Measurements from ENCODE around the gene PACRG. TPM values are rescaled to one million over a fixed set of nuclear protein-coding genes. Genes with fewer than 3 reads are reported as not detected.

The PACRG gene
- total RNA-seq, 4 donors from 2014 or later, result 0.29 to 1.6 (median 0.61) TPM

DNA sequence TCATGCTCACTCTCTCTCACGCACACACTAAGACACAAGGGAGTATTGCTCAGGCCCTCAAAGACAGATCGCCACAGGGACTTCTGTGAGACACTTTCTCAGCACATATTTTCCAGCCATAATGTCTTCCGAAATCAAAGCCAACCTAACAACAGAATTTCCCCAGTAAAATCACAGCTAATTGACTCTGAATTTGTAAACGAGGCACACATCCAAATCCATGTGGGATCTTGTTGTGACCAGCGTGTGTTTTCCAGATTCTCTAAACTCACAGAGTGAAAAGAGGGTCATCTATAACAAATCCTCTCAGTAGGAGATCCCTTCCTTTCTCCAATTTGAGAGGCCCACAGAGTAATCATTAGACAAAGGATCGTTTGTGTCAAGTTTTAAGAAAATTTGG, 280.4 kb downstream of the PACRG start:
- no peaks in the 10 kb centered on the region for H3K27me3 ChIP-seq
- no peak overlapping the region for H3K27ac ChIP-seq
- ATAC-seq (no peak), DNase-seq (no peak)
- in situ Hi-C loops (cut with MboI; ENCODE audit: low sequenced_read_pairs in 4 of 4) (no loop called here), intact Hi-C loops (cut with DNase I; ENCODE audit: low total_unique reads) (loop anchor here (10.0 kb wide), 1 partner anchor 53 kb away; no protein-coding TSS in a partner anchor)
- H3K36me3 ChIP-seq, result no peaks in the 10 kb centered on the region
- no peaks in the 10 kb centered on the region for H3K9me3 ChIP-seq
- no peaks in the 10 kb centered on the region for H3K4me1 ChIP-seq
- H3K4me3 ChIP-seq, result no peak overlapping the region
- TF ChIP-seq POLR2A (IDR thresholded peaks at IDR 0.05), result no peak
- TF ChIP-seq, protein P1, sequence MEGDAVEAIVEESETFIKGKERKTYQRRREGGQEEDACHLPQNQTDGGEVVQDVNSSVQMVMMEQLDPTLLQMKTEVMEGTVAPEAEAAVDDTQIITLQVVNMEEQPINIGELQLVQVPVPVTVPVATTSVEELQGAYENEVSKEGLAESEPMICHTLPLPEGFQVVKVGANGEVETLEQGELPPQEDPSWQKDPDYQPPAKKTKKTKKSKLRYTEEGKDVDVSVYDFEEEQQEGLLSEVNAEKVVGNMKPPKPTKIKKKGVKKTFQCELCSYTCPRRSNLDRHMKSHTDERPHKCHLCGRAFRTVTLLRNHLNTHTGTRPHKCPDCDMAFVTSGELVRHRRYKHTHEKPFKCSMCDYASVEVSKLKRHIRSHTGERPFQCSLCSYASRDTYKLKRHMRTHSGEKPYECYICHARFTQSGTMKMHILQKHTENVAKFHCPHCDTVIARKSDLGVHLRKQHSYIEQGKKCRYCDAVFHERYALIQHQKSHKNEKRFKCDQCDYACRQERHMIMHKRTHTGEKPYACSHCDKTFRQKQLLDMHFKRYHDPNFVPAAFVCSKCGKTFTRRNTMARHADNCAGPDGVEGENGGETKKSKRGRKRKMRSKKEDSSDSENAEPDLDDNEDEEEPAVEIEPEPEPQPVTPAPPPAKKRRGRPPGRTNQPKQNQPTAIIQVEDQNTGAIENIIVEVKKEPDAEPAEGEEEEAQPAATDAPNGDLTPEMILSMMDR (IDR thresholded peaks at IDR 0.05 in 4 of 5, conservative IDR thresholded peaks at IDR 0.05 in 1 of 5), result no peak

DNA sequence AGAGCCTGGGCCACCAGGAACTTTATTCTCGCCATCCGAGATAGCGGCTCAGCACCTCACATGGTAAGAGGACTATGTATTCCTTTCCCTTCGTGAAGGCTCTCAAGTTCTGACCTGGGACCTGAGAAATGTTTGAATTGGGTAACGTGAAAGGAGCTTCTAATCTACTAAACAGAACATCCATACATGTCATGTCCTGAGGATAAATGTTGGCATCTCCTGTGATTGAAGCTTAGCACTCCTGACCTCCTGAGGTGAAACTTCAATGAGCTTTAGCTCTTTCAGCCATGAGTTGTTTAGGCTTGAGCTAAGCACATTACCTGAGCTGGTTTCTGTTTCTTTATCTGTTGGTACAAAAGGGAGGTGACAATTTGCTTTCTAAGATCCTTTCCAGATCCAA, 280.9 kb downstream of the PACRG start:
- in situ Hi-C loops (cut with MboI; ENCODE audit: low sequenced_read_pairs in 4 of 4) (no loop called here), intact Hi-C loops (cut with DNase I; ENCODE audit: low total_unique reads) (loop anchor here (10.0 kb wide), 1 partner anchor 54 kb away; no protein-coding TSS in a partner anchor)
- Histone ChIP-seq H3K4me3 (no peak overlapping the region), H3K9me3 (no peaks in the 10 kb centered on the region), H3K27ac (no peak overlapping the region), H3K36me3 (no peaks in the 10 kb centered on the region), H3K27me3 (no peaks in the 10 kb centered on the region), H3K4me1 (no peaks in the 10 kb centered on the region)
- ATAC-seq (no peak), DNase-seq (no peak)
- TF ChIP-seq POLR2A (IDR thresholded peaks at IDR 0.05), result no peak
- TF ChIP-seq, protein P1 (IDR thresholded peaks at IDR 0.05 in 4 of 5, conservative IDR thresholded peaks at IDR 0.05 in 1 of 5), result no peak

DNA sequence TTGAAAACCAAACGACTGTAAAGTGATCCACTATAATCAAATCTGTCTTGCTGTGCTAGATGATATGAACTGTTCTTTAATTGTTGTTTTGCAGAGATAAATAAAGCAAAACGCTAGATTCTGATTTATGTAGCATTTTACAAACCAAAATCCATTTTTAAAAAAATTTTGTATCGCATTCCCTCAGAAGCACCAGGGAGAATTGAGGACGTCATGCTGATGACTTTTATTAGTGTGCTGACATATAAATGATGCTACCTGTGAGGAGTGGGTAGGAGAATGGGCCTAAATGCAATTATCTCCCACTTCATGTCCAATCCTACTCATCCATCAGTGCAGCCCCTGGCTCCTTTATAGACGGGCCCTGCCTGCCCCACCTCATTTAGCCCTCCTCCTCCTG, 282.4 kb downstream of the PACRG start:
- DNase-seq, result no peak
- TF ChIP-seq, protein P1 (IDR thresholded peaks at IDR 0.05 in 4 of 5, conservative IDR thresholded peaks at IDR 0.05 in 1 of 5), result no peak
- TF ChIP-seq POLR2A (IDR thresholded peaks at IDR 0.05), result no peak
- intact Hi-C loops (cut with DNase I; ENCODE audit: low total_unique reads) (no loop called here), in situ Hi-C loops (cut with MboI; ENCODE audit: low sequenced_read_pairs in 4 of 4) (no loop called here)
- no peak overlapping the region for H3K27ac ChIP-seq
- H3K27me3 ChIP-seq, result no peaks in the 10 kb centered on the region
- no peak overlapping the region for H3K4me3 ChIP-seq
- no peaks in the 10 kb centered on the region for H3K4me1 ChIP-seq
- no peaks in the 10 kb centered on the region for H3K9me3 ChIP-seq
- ATAC-seq, result no peak
- no peaks in the 10 kb centered on the region for H3K36me3 ChIP-seq

DNA sequence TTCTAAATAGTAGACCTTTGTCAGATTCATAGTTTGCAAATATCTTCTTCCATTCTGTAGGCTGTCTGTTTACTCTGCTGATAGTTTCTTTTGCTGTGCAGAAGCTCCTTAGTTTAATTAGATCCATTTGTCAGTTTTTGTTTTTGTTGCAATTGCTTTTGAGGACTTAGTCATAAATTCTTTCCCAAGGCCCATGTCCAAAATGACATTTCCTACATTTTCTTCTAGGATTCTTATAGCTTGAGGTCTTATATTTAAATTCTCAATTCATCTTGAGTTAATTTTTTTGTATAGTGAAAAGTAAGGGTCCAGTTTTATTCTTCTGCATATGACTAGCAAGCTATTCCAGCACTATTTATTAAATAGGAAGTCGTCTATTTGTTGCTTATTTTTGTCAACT, 287.0 kb downstream of the PACRG start:
- TF ChIP-seq POLR2A (IDR thresholded peaks at IDR 0.05), result no peak
- TF ChIP-seq, protein P1 (IDR thresholded peaks at IDR 0.05 in 4 of 5, conservative IDR thresholded peaks at IDR 0.05 in 1 of 5), result no peak
- Histone ChIP-seq H3K4me1 (no peaks in the 10 kb centered on the region), H3K36me3 (no peaks in the 10 kb centered on the region), H3K9me3 (no peaks in the 10 kb centered on the region), H3K4me3 (no peak overlapping the region), H3K27ac (no peak overlapping the region), H3K27me3 (no peaks in the 10 kb centered on the region)
- in situ Hi-C loops (cut with MboI; ENCODE audit: low sequenced_read_pairs in 4 of 4) (no loop called here), intact Hi-C loops (cut with DNase I; ENCODE audit: low total_unique reads) (no loop called here)
- ATAC-seq (no peak), DNase-seq (no peak)

DNA sequence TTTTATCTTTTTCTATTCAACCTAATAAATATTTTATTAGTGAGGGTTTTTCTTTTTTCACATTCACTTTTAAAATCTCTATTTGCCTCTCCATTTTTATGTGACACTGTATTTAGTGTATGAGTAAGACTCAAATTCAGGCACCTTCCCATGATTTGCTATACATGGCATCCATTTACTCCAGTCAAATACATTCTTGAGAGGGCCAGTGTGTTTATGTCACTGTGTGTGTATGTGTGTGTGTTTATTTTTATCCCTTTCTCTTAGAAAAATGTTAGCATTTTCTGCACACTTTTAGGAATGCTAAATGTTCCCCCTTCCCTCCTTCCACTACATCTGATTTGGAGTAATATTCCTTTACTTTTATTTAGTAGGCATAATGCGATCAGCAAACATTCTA, 290.0 kb downstream of the PACRG start:
- H3K4me1 ChIP-seq, result no peaks in the 10 kb centered on the region
- intact Hi-C loops (cut with DNase I; ENCODE audit: low total_unique reads), result no loop called here
- no peak overlapping the region for H3K27ac ChIP-seq
- no peak overlapping the region for H3K4me3 ChIP-seq
- ATAC-seq, result no peak
- in situ Hi-C loops (cut with MboI; ENCODE audit: low sequenced_read_pairs in 4 of 4), result no loop called here
- DNase-seq, result no peak
- H3K9me3 ChIP-seq, result no peaks in the 10 kb centered on the region
- H3K27me3 ChIP-seq, result no peaks in the 10 kb centered on the region
- no peaks in the 10 kb centered on the region for H3K36me3 ChIP-seq
- no peak for TF ChIP-seq POLR2A (IDR thresholded peaks at IDR 0.05)
- TF ChIP-seq, protein P1 (IDR thresholded peaks at IDR 0.05 in 4 of 5, conservative IDR thresholded peaks at IDR 0.05 in 1 of 5), result no peak

All from gastrocnemius medialis (tissue), 4 donors.